CD4-positive, alpha-beta T cell (primary cell): Measurements from ENCODE around the gene AUTS2. TPM values are rescaled to one million over a fixed set of nuclear protein-coding genes. Genes with fewer than 3 reads are reported as not detected.

Experiments
- ATAC-seq: fragments of 200-7000 bp; cut with Tn5 transposase; one replicate; pipeline ENCODE4 v1.10.0; 2022; ENCODE audit warnings: mild to moderate bottlenecking; ENCODE audit not compliant: poor library complexity
- CTCF ChIA-PET: fragments of 350-600 bp; sonication (Branson Sonifier 250); formaldehyde crosslinking; loops from one replicate; lab custom pipeline; 2021; ENCODE audit warnings: antibody characterized with exemption, inconsistent platforms; lab: Charles Lee
- POLR2A ChIA-PET: fragments of 350-600 bp; sonication (Branson Sonifier 250); formaldehyde crosslinking; loops from one replicate; lab custom pipeline; 2021; ENCODE audit warnings: antibody characterized with exemption, inconsistent platforms; lab: Charles Lee
- DNase-seq, 14 experiments: peaks; one replicate each; pipeline ENCODE4 v3.0.0-alpha.2; 2013 to 2020; ENCODE audit warnings: mixed read lengths in 2 of 14
- H3K27ac ChIP-seq, 2 donors: one replicate each; pipeline versions ENCODE4 v1.5.1 to v1.7.0; 2013; ENCODE audit warnings: low read length in 2 of 2, low read depth in 1 of 2, mild to moderate bottlenecking in 1 of 2
- H3K27me3 ChIP-seq, 2 experiments: 1 replicate in 1 of 2; 2 replicates in 1 of 2; pipeline versions ENCODE4 v1.6.1 to v1.7.0; 2013; ENCODE audit warnings: low read length in 2 of 2, control low read depth in 1 of 2, mild to moderate bottlenecking in 1 of 2, moderate library complexity in 1 of 2; ENCODE audit not compliant: insufficient read depth in 2 of 2, control insufficient read depth in 1 of 2
- H3K36me3 ChIP-seq: one replicate; pipeline ENCODE4 v1.6.1; 2013; ENCODE audit warnings: low read length, control low read depth; ENCODE audit not compliant: insufficient read depth
- H3K4me1 ChIP-seq: one replicate; pipeline ENCODE4 v1.6.1; 2013; ENCODE audit warnings: low read length, control low read depth; ENCODE audit not compliant: insufficient read depth
- H3K4me3 ChIP-seq: one replicate; pipeline ENCODE4 v1.5.1; 2013; ENCODE audit warnings: mild to moderate bottlenecking, low read length, moderate library complexity
- H3K9me3 ChIP-seq, 2 experiments: 1 replicate in 1 of 2; 2 replicates in 1 of 2; pipeline versions ENCODE4 v1.6.1 to v1.7.0; 2013; ENCODE audit warnings: low read length in 2 of 2, mild to moderate bottlenecking in 2 of 2, control low read depth in 1 of 2, moderate library complexity in 1 of 2; ENCODE audit not compliant: control insufficient read depth in 1 of 2, insufficient read depth in 1 of 2
- H3K27ac Mint-ChIP-seq: one replicate; pipeline ENCODE4 v1.8.0; 2020; ENCODE audit warnings: mixed read lengths
- H3K27me3 Mint-ChIP-seq: one replicate; pipeline ENCODE4 v1.8.0; 2021; ENCODE audit warnings: mixed read lengths
- H3K36me3 Mint-ChIP-seq: one replicate; pipeline ENCODE4 v1.8.0; 2021; ENCODE audit warnings: low read depth, mixed read lengths
- H3K4me1 Mint-ChIP-seq: one replicate; pipeline ENCODE4 v1.8.0; 2021; ENCODE audit warnings: low read depth, mixed read lengths
- H3K4me3 Mint-ChIP-seq: one replicate; pipeline ENCODE4 v1.8.0; 2020; ENCODE audit warnings: mild to moderate bottlenecking, mixed read lengths
- H3K9me3 Mint-ChIP-seq: one replicate; pipeline ENCODE4 v1.8.0; 2020; ENCODE audit warnings: mixed read lengths
- intact Hi-C, 2 experiments: fragments of 100-400 bp; cut with DNase I in 1 of 2; cut with micrococcal nuclease in 1 of 2; formaldehyde crosslinking; loops; one replicate each; pipeline versions ENCODE4 v1.15.1 to v1.9.0; 2023 to 2025; cut with DNase I, micrococcal nuclease
- total RNA-seq, 174 experiments: library from RNA in 2 of 174; stranded (reverse) in 2 of 174; gene quantifications; one replicate each; pipeline ENCODE4 v1.2.3 and lab custom pipeline; 2021 to 2026
- TF ChIP-seq, protein P1 (sequence below): fragments of 200-600 bp; IDR thresholded peaks from one replicate; pipeline ENCODE4 v1.8.0; 2022; ENCODE audit warnings: antibody characterized with exemption, mild to moderate bottlenecking

The AUTS2 gene
- total RNA-seq, 2 experiments from 2014 or later: 43.6 to 47.6 TPM

DNA sequence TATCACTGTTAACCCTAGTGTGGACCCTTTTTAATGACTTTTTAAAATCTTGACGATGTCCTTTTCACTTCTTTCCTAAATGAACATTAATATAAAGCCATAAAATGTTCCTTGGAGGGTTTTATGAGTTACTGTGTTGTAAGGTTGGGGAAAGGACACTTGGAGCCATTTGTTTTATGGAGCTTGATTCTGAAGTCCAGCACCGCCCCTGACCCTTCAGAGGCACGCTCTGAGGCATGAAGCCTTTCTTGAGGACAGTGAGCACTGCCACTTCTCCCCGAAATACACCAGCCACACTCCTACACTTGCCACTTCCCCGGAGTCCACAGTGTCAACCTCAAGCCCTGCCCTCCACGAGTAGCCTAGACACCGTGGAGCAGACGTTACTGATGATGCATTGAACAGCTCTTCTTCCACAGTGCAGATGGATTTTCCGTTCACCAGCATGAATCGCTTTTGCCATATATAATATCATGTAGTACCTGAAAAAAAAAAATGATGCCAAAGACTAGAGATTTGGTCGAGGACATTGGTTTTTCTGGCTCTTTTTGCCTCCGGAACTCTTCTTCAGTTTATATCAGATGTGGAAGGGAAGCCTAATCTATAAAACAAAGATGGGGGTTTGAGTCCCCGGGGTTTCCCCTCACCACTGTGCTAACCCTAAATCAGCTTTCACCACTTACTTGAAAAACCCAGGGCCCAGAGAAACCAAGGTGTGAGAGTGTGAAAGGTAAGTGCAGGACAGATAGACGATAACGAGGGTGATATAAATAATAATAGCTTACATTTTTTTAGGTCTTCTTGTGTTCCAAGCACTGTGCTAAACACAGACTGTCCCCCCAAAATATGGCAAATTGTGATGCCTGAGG, 881.1 kb downstream of the AUTS2 start:
- H3K36me3 ChIP-seq: no peaks in the 10 kb centered on the region
- ChIA-PET POLR2A (no interaction called here), CTCF (no interaction called here)
- no peak overlapping the region for H3K27ac ChIP-seq
- no peak for ATAC-seq
- TF ChIP-seq, protein P1, sequence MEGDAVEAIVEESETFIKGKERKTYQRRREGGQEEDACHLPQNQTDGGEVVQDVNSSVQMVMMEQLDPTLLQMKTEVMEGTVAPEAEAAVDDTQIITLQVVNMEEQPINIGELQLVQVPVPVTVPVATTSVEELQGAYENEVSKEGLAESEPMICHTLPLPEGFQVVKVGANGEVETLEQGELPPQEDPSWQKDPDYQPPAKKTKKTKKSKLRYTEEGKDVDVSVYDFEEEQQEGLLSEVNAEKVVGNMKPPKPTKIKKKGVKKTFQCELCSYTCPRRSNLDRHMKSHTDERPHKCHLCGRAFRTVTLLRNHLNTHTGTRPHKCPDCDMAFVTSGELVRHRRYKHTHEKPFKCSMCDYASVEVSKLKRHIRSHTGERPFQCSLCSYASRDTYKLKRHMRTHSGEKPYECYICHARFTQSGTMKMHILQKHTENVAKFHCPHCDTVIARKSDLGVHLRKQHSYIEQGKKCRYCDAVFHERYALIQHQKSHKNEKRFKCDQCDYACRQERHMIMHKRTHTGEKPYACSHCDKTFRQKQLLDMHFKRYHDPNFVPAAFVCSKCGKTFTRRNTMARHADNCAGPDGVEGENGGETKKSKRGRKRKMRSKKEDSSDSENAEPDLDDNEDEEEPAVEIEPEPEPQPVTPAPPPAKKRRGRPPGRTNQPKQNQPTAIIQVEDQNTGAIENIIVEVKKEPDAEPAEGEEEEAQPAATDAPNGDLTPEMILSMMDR: no peak
- Mint-ChIP-seq H3K4me1 (no peaks in the 10 kb centered on the region), H3K27ac (no peak overlapping the region), H3K27me3 (no peaks in the 10 kb centered on the region), H3K9me3 (no peaks in the 10 kb centered on the region), H3K4me3 (no peak overlapping the region), H3K36me3 (no peaks in the 10 kb centered on the region)
- H3K4me3 ChIP-seq: no peak overlapping the region
- no peaks in the 10 kb centered on the region for H3K9me3 ChIP-seq
- intact Hi-C loops: no loop called here
- no peak for DNase-seq
- H3K4me1 ChIP-seq: no peaks in the 10 kb centered on the region
- peaks cover 0 to 2% of the 10 kb centered on the region in 2 experiments for H3K27me3 ChIP-seq

DNA sequence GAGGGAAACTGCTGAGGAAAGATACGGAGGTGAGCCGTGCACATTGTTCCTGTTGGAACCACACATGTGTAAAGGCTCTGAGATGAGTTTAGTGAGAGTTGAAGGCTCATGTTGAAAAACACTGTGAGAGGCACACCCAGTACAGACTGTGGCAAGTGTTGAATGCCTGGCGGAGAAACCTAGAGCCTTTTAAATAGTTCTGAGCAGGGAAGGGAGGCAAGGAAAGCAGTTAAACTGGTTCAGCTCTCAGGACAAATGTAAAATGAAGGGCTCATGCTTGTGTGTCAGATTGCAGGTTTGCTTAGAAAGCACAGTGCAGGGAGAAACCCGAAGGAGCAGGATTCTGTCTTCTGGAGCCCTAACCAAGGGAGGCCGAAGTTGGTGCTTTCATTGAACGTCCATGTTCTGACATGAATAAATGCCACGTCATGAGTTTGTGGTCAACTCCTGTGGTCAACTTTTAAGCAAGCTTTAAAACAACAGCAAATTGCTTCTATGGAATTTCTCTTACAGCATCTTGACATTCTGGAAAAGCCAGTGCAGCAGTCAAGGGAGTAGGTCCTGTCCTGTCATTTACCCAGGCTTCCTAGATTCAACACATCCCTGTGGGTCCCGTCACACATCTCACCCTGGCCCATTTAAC, 882.8 kb downstream of the AUTS2 start:
- H3K36me3 Mint-ChIP-seq: no peaks in the 10 kb centered on the region
- Histone ChIP-seq H3K27ac (no peak overlapping the region), H3K9me3 (no peaks in the 10 kb centered on the region), H3K27me3 (peaks cover 0 to 2% of the 10 kb centered on the region in 2 experiments), H3K36me3 (no peaks in the 10 kb centered on the region), H3K4me1 (no peaks in the 10 kb centered on the region), H3K4me3 (no peak overlapping the region)
- no peak overlapping the region for H3K4me3 Mint-ChIP-seq
- no peak for DNase-seq
- H3K9me3 Mint-ChIP-seq: no peaks in the 10 kb centered on the region
- no peaks in the 10 kb centered on the region for H3K27me3 Mint-ChIP-seq
- H3K4me1 Mint-ChIP-seq: no peaks in the 10 kb centered on the region
- POLR2A ChIA-PET: no interaction called here
- no peak overlapping the region for H3K27ac Mint-ChIP-seq
- TF ChIP-seq, protein P1: no peak
- CTCF ChIA-PET: no interaction called here
- intact Hi-C loops: no loop called here
- no peak for ATAC-seq

DNA sequence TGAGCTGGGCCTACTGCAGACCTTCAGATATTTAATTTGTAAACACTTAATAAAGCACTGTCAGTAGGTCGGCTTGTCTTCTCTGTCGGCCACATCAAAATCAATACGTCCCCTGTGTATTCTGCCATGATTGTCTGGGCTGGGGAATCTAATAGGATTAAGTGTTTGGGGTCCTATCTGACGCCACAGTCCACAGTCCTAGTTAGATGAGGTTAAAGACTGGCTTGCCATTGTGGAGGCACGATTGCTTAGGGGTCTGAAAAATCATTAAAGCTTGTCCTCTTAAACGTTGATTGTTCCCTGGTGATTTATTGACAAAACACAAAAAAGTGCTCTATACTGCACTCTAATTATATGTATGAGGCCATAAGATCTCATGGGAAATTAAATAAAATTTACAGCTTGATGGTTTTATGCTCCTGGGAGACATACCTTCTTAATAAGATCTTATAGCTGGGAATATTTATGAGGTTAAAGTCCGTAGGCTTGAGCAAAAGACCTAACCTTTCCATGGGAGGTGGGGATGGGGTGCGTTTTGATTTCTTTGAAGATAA, 883.4 kb downstream of the AUTS2 start:
- CTCF ChIA-PET: no interaction called here

More for the DNA sequence above, 883.4 kb downstream of the AUTS2 start:
- Histone ChIP-seq H3K27ac (no peak overlapping the region), H3K36me3 (no peaks in the 10 kb centered on the region), H3K4me3 (no peak overlapping the region), H3K27me3 (no peaks in the 10 kb centered on the region), H3K9me3 (no peaks in the 10 kb centered on the region), H3K4me1 (no peaks in the 10 kb centered on the region)
- intact Hi-C loops: no loop called here
- Mint-ChIP-seq H3K9me3 (no peaks in the 10 kb centered on the region), H3K4me1 (no peaks in the 10 kb centered on the region), H3K27me3 (no peaks in the 10 kb centered on the region), H3K27ac (no peak overlapping the region), H3K4me3 (no peak overlapping the region), H3K36me3 (no peaks in the 10 kb centered on the region)
- ATAC-seq: no peak
- no peak for DNase-seq
- POLR2A ChIA-PET: no interaction called here
- TF ChIP-seq, protein P1: no peak
